Large intestine (tissue), 3 donors: ENCODE measurements around the gene ZCCHC7. TPM values are rescaled to one million over a fixed set of nuclear protein-coding genes. Genes with fewer than 3 reads are reported as not detected.
"Not testable (repeated sequence)": the region's sequence is repeated elsewhere in the genome, so short reads cannot be mapped to it uniquely, and the experiment has no call there.

Source experiments
- DNase-seq, 2 donors: peaks; one replicate each; pipeline versions ENCODE4 v3.0.0 to v3.0.0-alpha.2; 2013
- H3K27ac ChIP-seq: one replicate; pipeline ENCODE4 v1.5.1; 2013; ENCODE audit warnings: low read length
- H3K27me3 ChIP-seq: 2 replicates; pipeline ENCODE4 v1.6.1; 2013; ENCODE audit warnings: low read length; ENCODE audit not compliant: control insufficient read depth, insufficient read depth
- H3K36me3 ChIP-seq: 2 replicates; pipeline ENCODE4 v1.6.1; 2013; ENCODE audit warnings: low read length; ENCODE audit not compliant: control insufficient read depth, insufficient read depth
- H3K4me1 ChIP-seq: one replicate; pipeline ENCODE4 v1.6.1; 2013; ENCODE audit warnings: low read length; ENCODE audit not compliant: control insufficient read depth, insufficient read depth
- H3K4me3 ChIP-seq: one replicate; pipeline ENCODE4 v1.5.1; 2013; ENCODE audit warnings: low read length
- H3K9me3 ChIP-seq: one replicate; pipeline ENCODE4 v1.6.1; 2013; ENCODE audit warnings: mild to moderate bottlenecking, low read depth, low read length, moderate library complexity; ENCODE audit not compliant: control insufficient read depth
- WGBS: methylation state at CpG from one replicate; pipeline ENCODE4 v1.1.5; 2013; ENCODE audit warnings: low lambda C conversion rate; ENCODE audit not compliant: insufficient coverage; 5-methylcytosine and 5-hydroxymethylcytosine counted together
- polyA plus RNA-seq: library from polyadenylated mRNA; unstranded; fragments of 120-200 nt; gene quantifications from one replicate; pipeline ENCODE4 v1.2.1, GENCODE V29; 2013

Gene ZCCHC7
- polyA plus RNA-seq, 1 donor, result 15.0 TPM

GRCh38 chr9:37149666-37150308 lies 29.4 kb downstream of the ZCCHC7 start:
- Histone ChIP-seq H3K9me3 (no peaks in the 10 kb centered on the region), H3K36me3 (peaks cover 10% of the 10 kb centered on the region), H3K4me3 (no peak overlapping the region), H3K27ac (no peak overlapping the region), H3K4me1 (no peaks in the 10 kb centered on the region), H3K27me3 (no peaks in the 10 kb centered on the region)
- WGBS, result no CpG with 5 or more reads among the region's 4 CpGs
- DNase-seq, result no peak

DNA sequence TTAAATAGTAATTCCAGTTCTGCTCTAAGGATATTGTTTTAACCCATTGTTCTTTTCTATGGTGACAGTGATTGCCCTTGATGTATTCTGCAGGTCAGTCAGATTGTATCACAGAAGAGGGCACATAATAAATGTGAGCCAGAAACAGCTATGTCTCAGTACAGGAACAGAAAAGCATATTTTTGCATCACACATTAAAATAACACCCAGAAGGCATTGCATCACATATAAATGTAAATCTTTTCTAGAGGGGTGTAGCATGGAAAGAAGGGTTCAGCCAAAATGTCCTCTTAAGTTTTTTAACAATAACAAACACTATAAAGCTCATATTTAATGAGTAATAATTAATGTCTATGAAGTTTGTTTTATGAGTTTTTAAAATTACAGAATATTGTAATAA lies 30.0 kb downstream of the ZCCHC7 start:
- H3K4me3 ChIP-seq, result no peak overlapping the region

GRCh38 chr9:37151812-37152211 lies 31.4 kb downstream of the ZCCHC7 start:
- no peak overlapping the region for H3K27ac ChIP-seq
- H3K4me3 ChIP-seq, result no peak overlapping the region
- H3K9me3 ChIP-seq, result no peaks in the 10 kb centered on the region
- no peaks in the 10 kb centered on the region for H3K27me3 ChIP-seq
- H3K4me1 ChIP-seq, result no peaks in the 10 kb centered on the region
- WGBS, result 100% methylated on average over 1 of the region's 1 CpG
- DNase-seq, result no peak
- H3K36me3 ChIP-seq, result peaks cover 10% of the 10 kb centered on the region

More for the DNA sequence above, 30.0 kb downstream of the ZCCHC7 start:
- no peaks in the 10 kb centered on the region for H3K9me3 ChIP-seq
- peaks cover 10% of the 10 kb centered on the region for H3K36me3 ChIP-seq
- DNase-seq, result no peak
- H3K4me1 ChIP-seq, result no peaks in the 10 kb centered on the region
- H3K27me3 ChIP-seq, result no peaks in the 10 kb centered on the region
- H3K27ac ChIP-seq, result no peak overlapping the region

- H3K4me1 ChIP-seq, result no peaks in the 10 kb centered on the region
- H3K4me3 ChIP-seq, result no peak overlapping the region
- no peaks in the 10 kb centered on the region for H3K27me3 ChIP-seq
- WGBS, result 52% methylated on average over 2 of the region's 2 CpGs
- DNase-seq, result no peak
- no peak overlapping the region for H3K27ac ChIP-seq
- no peaks in the 10 kb centered on the region for H3K9me3 ChIP-seq
- peaks cover 10% of the 10 kb centered on the region for H3K36me3 ChIP-seq
These were observed 32.0 kb downstream of the ZCCHC7 start for GRCh38 chr9:37152365-37152764.

DNA sequence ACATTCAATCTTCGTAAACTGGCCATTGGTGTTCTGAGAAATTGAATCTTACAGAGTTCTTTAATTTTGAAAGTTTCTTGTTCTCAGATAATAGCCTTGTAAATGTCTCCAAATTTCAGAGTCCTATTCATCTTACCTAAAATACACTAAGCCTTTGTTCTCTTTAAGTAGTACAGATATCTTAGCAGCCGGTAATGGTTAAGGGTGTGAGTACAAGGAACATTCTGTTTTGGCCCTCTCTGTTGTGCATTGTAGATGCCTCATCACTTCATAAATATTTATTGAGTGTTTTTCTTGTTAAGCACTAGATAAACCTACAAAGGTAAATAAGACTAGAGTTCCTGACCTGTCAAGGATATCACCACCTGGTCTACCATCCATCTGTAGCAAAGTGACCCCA lies 35.2 kb downstream of the ZCCHC7 start:
- no peak for DNase-seq
- Histone ChIP-seq H3K9me3 (no peaks in the 10 kb centered on the region), H3K4me3 (no peak overlapping the region), H3K27ac (no peak overlapping the region), H3K36me3 (peaks cover 14% of the 10 kb centered on the region), H3K27me3 (no peaks in the 10 kb centered on the region), H3K4me1 (no peaks in the 10 kb centered on the region)
- WGBS, result 100% methylated on average over 2 of the region's 2 CpGs

GRCh38 chr9:37156205-37156604 lies 35.8 kb downstream of the ZCCHC7 start:
- 94% methylated on average over 3 of the region's 6 CpGs for WGBS
- Histone ChIP-seq H3K36me3 (peaks cover 14% of the 10 kb centered on the region), H3K9me3 (no peaks in the 10 kb centered on the region), H3K27ac (no peak overlapping the region), H3K27me3 (no peaks in the 10 kb centered on the region), H3K4me1 (no peaks in the 10 kb centered on the region), H3K4me3 (no peak overlapping the region)
- no peak for DNase-seq

DNA sequence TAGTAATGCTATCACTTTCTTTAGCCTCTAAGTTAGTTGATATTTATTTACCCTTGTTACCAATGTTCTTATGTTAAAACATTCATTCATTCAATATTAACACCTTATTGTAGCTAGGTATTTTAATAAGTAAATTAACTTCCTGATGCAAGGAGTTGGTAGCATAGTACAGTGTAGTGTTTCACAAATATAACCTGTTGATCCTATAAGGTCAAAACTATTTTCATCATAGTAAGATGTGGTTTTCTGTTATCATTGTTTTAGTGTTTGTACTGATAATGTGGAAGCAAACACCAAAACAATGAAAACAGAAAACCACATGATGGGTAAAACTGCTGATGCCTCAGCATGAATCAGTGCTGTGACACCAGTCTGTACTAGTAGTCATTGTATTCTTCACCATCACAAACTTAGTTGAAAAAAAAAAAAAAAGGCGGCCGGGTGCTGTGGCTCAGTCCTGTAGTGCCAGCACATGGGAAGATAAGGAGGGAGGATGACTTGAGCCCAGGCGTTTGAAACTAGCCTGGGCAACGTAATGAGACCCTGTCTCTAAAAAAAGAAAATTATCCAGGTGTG lies 36.5 kb downstream of the ZCCHC7 start:
- WGBS, result no CpG with 5 or more reads among the region's 4 CpGs
- Histone ChIP-seq H3K4me1 (no peaks in the 10 kb centered on the region), H3K27me3 (no peaks in the 10 kb centered on the region), H3K9me3 (no peaks in the 10 kb centered on the region), H3K36me3 (peaks cover 14% of the 10 kb centered on the region), H3K27ac (no peak overlapping the region), H3K4me3 (no peak overlapping the region)
- DNase-seq, result no peak

DNA sequence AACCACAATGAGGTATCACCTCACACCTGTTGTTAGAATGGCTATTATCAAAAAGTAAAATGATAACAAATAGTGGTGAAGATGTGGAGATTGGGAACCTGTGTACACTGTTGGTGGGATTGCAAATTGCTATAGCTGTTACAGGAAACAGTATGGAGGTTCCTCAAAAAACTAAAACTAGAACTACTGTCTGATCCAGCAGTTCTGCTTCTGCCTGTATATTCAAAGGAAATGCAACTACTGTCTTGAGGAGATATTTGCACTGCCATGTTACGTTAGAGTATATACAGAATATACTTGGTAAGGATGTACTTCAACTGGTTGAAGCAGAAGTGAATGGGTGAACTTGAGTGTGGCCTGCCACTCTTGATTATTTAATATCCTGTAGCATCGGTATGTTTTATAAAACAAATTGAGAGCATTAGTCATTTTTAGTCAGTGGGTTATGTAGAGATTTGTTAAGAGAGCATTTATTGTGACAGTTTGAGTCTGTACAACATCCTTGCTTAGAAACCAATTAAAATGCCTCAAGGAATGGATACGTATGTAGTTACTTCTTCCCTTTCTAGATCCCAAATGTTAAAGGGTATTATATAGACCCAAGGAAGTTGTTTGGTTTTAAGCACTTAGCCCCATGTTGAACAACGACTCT lies 37.5 kb downstream of the ZCCHC7 start:
- no peak for DNase-seq
- no peak overlapping the region for H3K4me3 ChIP-seq
- H3K27ac ChIP-seq, result no peak overlapping the region
- H3K27me3 ChIP-seq, result no peaks in the 10 kb centered on the region
- WGBS, result 88% methylated on average over 1 of the region's 4 CpGs
- H3K9me3 ChIP-seq, result no peaks in the 10 kb centered on the region
- no peaks in the 10 kb centered on the region for H3K4me1 ChIP-seq
- H3K36me3 ChIP-seq, result peaks cover 14% of the 10 kb centered on the region

GRCh38 chr9:37163299-37163698 lies 42.9 kb downstream of the ZCCHC7 start:
- H3K36me3 ChIP-seq, result peaks cover 4% of the 10 kb centered on the region
- H3K9me3 ChIP-seq, result no peaks in the 10 kb centered on the region
- no peak overlapping the region for H3K27ac ChIP-seq
- WGBS, result 100% methylated on average over 1 of the region's 4 CpGs
- H3K4me3 ChIP-seq, result no peak overlapping the region
- DNase-seq, result no peak
- H3K27me3 ChIP-seq, result no peaks in the 10 kb centered on the region
- no peaks in the 10 kb centered on the region for H3K4me1 ChIP-seq

DNA sequence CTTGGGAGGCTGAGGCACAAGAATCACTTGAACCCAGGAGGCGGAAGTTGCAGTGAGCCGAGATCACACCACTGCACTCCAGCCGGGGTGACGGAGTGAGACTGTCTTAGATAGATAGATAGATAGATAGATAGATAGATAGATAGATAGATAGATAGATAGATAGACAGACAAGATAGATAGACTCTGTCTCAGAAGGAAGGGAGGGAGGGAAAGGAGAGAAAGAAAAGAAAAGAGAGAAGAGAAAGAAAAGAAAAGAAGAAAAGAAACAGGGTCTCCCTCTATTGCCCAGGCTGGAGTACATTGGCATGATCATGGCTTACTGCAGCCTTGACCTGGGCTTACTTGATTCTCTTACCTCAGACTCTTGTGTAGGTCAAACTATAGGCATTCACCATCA lies 44.0 kb downstream of the ZCCHC7 start:
- H3K36me3 ChIP-seq, H3K27ac ChIP-seq, DNase-seq, H3K4me3 ChIP-seq, H3K9me3 ChIP-seq, H3K27me3 ChIP-seq, H3K4me1 ChIP-seq: not testable (repeated sequence)
- 100% methylated on average over 2 of the region's 4 CpGs for WGBS

- Histone ChIP-seq H3K36me3 (peaks cover 2% of the 10 kb centered on the region), H3K9me3 (no peaks in the 10 kb centered on the region)
- WGBS, result 100% methylated on average over 1 of the region's 1 CpG
These were observed 45.3 kb downstream of the ZCCHC7 start for GRCh38 chr9:37165644-37166043.

More at GRCh38 chr9:37165644-37166043, 45.3 kb downstream of the ZCCHC7 start:
- H3K4me1 ChIP-seq, result no peaks in the 10 kb centered on the region
- no peak for DNase-seq
- H3K27me3 ChIP-seq, result no peaks in the 10 kb centered on the region
- no peak overlapping the region for H3K27ac ChIP-seq
- H3K4me3 ChIP-seq, result no peak overlapping the region
